ENCODE measurements around the gene ASAH2. TPM values are rescaled to one million over a fixed set of nuclear protein-coding genes. Genes with fewer than 3 reads are reported as not detected.
A peak's percentile ranks its signal among the peaks of the same experiment; 100 is the strongest.

ASAH2 gene
- total and polyA plus RNA-seq, 7 donors: under 0.01 to 4.9 (median 0.41) TPM; not detected in 1

- no peaks in the 10 kb centered on the region for H3K9me3 ChIP-seq
- H3K36me3 ChIP-seq: no peaks in the 10 kb centered on the region
- H3K27me3 ChIP-seq: no peaks in the 10 kb centered on the region
- no peaks in the 10 kb centered on the region for H3K4me1 ChIP-seq
- WGBS, 2 donors: 79 to 87% methylated on average over 8 of the region's 8 CpGs
- no peak for DNase-seq
- H3K4me3 ChIP-seq: no peak overlapping the region
- H3K27ac ChIP-seq: no peak overlapping the region
- intact Hi-C loops (cut with DNase I): no loop called here
- TF ChIP-seq, protein P1, sequence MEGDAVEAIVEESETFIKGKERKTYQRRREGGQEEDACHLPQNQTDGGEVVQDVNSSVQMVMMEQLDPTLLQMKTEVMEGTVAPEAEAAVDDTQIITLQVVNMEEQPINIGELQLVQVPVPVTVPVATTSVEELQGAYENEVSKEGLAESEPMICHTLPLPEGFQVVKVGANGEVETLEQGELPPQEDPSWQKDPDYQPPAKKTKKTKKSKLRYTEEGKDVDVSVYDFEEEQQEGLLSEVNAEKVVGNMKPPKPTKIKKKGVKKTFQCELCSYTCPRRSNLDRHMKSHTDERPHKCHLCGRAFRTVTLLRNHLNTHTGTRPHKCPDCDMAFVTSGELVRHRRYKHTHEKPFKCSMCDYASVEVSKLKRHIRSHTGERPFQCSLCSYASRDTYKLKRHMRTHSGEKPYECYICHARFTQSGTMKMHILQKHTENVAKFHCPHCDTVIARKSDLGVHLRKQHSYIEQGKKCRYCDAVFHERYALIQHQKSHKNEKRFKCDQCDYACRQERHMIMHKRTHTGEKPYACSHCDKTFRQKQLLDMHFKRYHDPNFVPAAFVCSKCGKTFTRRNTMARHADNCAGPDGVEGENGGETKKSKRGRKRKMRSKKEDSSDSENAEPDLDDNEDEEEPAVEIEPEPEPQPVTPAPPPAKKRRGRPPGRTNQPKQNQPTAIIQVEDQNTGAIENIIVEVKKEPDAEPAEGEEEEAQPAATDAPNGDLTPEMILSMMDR (IDR thresholded peaks at IDR 0.05): no peak
- no peak for TF ChIP-seq POLR2A (IDR thresholded peaks at IDR 0.05)
Observed at GRCh38 chr10:50281210-50281966, 30.1 kb upstream of the ASAH2 start.

GRCh38 chr10:50280049-50280841 is 28.9 kb upstream of the ASAH2 start:
- no peak for TF ChIP-seq POLR2A (IDR thresholded peaks at IDR 0.05)
- TF ChIP-seq, protein P1 (IDR thresholded peaks at IDR 0.05): no peak
- no peaks in the 10 kb centered on the region for H3K36me3 ChIP-seq
- no peak overlapping the region for H3K27ac ChIP-seq
- H3K27me3 ChIP-seq: no peaks in the 10 kb centered on the region
- H3K9me3 ChIP-seq: no peaks in the 10 kb centered on the region
- DNase-seq: no peak
- intact Hi-C loops (cut with DNase I): no loop called here
- no peak overlapping the region for H3K4me3 ChIP-seq
- H3K4me1 ChIP-seq: no peaks in the 10 kb centered on the region
- 62 to 74% methylated on average over 5 of the region's 5 CpGs for WGBS, 2 donors

- Histone ChIP-seq H3K27ac (no peak overlapping the region), H3K36me3 (no peaks in the 10 kb centered on the region), H3K4me3 (no peak overlapping the region), H3K27me3 (no peaks in the 10 kb centered on the region), H3K4me1 (no peaks in the 10 kb centered on the region), H3K9me3 (no peaks in the 10 kb centered on the region)
- TF ChIP-seq POLR2AphosphoS5 (IDR thresholded peaks at IDR 0.05) (no peak), EP300 (IDR thresholded peaks at IDR 0.05) (no peak), POLR2A (IDR thresholded peaks at IDR 0.05) (no peak)
- TF ChIP-seq, protein P1 (IDR thresholded peaks at IDR 0.05): no peak
- intact Hi-C loops (cut with DNase I): no loop called here
- DNase-seq: no peak
- WGBS, 2 donors: 71 to 74% methylated on average over 5 of the region's 5 CpGs
Observed at GRCh38 chr10:50279489-50279888, 28.2 kb upstream of the ASAH2 start.

- H3K4me1 ChIP-seq: no peaks in the 10 kb centered on the region
- no peaks in the 10 kb centered on the region for H3K36me3 ChIP-seq
- H3K27ac ChIP-seq: no peak overlapping the region
- TF ChIP-seq, protein P1 (IDR thresholded peaks at IDR 0.05): peak in 1 of 4 experiments; percentile 17
- no peak for TF ChIP-seq EP300 (IDR thresholded peaks at IDR 0.05)
- H3K9me3 ChIP-seq: no peaks in the 10 kb centered on the region
- intact Hi-C loops (cut with DNase I): no loop called here
- 46 to 52% methylated on average over 3 of the region's 3 CpGs for WGBS, 2 donors
- H3K27me3 ChIP-seq: no peaks in the 10 kb centered on the region
- H3K4me3 ChIP-seq: no peak overlapping the region
- no peak for DNase-seq
Observed at GRCh38 chr10:50275650-50276235, 24.4 kb upstream of the ASAH2 start.
